Measurements from ENCODE around the gene CCDC180.
"Not testable (repeated sequence)": the region's sequence is repeated elsewhere in the genome, so short reads cannot be mapped to it uniquely, and the experiment has no call there.

The CCDC180 gene

GRCh38 chr9:97307500-97308163, at the start of gene CCDC180:
CCDC180 (plus strand) TSS chr9:97307659; CDS start chr9:97308064, 405 bp downstream.
- H3K4me1 ChIP-seq (ENCODE audit: control insufficient read depth, insufficient read depth, low read length), result peaks cover 10% of the 10 kb centered on the region
- H3K9ac ChIP-seq (ENCODE audit: low read length), result no peak within 1 kb of the TSS
- DNase-seq (ENCODE audit: low read depth), result peak; percentile 23
- peaks cover 2% of the 10 kb centered on the region for H3K9me3 ChIP-seq (ENCODE audit: control insufficient read depth, low read length)
- no peaks in the 10 kb centered on the region for H3K27me3 ChIP-seq (replicated peaks; ENCODE audit: control insufficient read depth, insufficient read depth, low read length)
- H3K4me3 ChIP-seq (ENCODE audit: low read length), result peak within 1 kb of the TSS; percentile 70
- peaks cover 4% of the 10 kb centered on the region for H3K36me3 ChIP-seq (ENCODE audit: control insufficient read depth, insufficient read depth, low read length, severe bottlenecking)

DNA sequence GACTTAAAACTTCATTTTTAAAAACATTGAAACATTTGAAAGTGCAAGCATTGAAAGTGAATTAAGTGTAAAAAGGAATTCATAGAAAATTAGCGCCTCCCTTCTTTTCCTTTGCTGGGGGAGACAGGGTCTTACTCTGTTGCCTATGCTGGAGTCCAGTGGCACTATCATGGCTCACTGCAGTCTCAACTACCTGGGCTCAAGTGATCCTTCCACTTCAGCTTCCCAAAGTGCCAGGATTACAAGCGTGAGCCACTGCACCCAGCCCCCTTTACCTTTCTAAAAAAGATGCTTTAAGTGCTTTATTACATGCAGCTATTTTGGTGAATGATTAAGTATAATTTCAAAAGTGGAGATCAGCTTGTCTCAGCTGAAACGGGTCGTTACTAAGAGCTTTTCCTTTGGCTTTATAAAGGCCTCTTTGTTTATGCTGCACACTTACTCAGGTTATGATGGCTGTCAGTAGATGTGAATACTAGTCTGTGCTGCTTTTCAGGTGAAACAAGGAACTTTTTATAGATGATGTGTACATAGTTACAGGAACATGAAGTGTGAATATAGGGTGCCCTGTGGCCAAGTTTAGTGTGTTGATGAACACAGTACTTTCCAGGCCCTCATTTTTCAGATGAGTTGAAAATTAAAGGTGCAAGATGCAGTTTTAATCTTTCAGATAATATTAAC, 47.5 kb upstream of the CCDC180 start:
- not testable (repeated sequence) for H3K9me3 ChIP-seq (ENCODE audit: control insufficient read depth, low read length); H3K9ac ChIP-seq (ENCODE audit: low read length); H3K36me3 ChIP-seq (ENCODE audit: control insufficient read depth, insufficient read depth, low read length, severe bottlenecking); DNase-seq (ENCODE audit: low read depth); H3K4me1 ChIP-seq (ENCODE audit: control insufficient read depth, insufficient read depth, low read length); H3K4me3 ChIP-seq (ENCODE audit: low read length); H3K27me3 ChIP-seq (replicated peaks; ENCODE audit: control insufficient read depth, insufficient read depth, low read length)

GRCh38 chr9:97271292-97271691, 36.2 kb upstream of the CCDC180 start:
- no peaks in the 10 kb centered on the region for H3K36me3 ChIP-seq (ENCODE audit: control insufficient read depth, insufficient read depth, low read length, severe bottlenecking)
- no peak for DNase-seq (ENCODE audit: low read depth)
- no peak overlapping the region for H3K9ac ChIP-seq (ENCODE audit: low read length)
- no peaks in the 10 kb centered on the region for H3K4me1 ChIP-seq (ENCODE audit: control insufficient read depth, insufficient read depth, low read length)
- H3K4me3 ChIP-seq (ENCODE audit: low read length), result no peak overlapping the region
- no peaks in the 10 kb centered on the region for H3K9me3 ChIP-seq (ENCODE audit: control insufficient read depth, low read length)
- H3K27me3 ChIP-seq (replicated peaks; ENCODE audit: control insufficient read depth, insufficient read depth, low read length), result no peaks in the 10 kb centered on the region

DNA sequence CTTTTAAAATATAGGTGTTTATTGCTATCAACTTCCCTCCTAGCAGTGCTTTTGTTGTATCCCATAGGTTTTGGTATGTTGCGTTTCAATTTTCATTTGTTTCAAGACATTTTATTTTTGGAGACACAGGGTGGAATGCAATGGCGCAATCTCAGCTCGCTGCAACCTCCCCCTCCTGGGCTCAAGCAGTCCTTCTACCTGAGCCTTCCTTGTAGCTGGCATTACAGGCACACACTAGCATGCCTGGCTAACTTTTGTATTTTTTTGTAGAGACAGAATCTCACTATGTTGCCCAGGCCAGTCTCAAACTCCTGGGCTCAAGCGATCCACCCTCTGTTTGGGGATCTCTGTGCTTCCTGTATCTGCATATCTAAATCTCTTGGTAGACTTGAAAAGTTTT, 35.4 kb upstream of the CCDC180 start:
- no peaks in the 10 kb centered on the region for H3K9me3 ChIP-seq (ENCODE audit: control insufficient read depth, low read length)
- no peak overlapping the region for H3K9ac ChIP-seq (ENCODE audit: low read length)
- no peak for DNase-seq (ENCODE audit: low read depth)
- H3K4me1 ChIP-seq (ENCODE audit: control insufficient read depth, insufficient read depth, low read length), result no peaks in the 10 kb centered on the region
- no peaks in the 10 kb centered on the region for H3K27me3 ChIP-seq (replicated peaks; ENCODE audit: control insufficient read depth, insufficient read depth, low read length)
- no peak overlapping the region for H3K4me3 ChIP-seq (ENCODE audit: low read length)
- no peaks in the 10 kb centered on the region for H3K36me3 ChIP-seq (ENCODE audit: control insufficient read depth, insufficient read depth, low read length, severe bottlenecking)

DNA sequence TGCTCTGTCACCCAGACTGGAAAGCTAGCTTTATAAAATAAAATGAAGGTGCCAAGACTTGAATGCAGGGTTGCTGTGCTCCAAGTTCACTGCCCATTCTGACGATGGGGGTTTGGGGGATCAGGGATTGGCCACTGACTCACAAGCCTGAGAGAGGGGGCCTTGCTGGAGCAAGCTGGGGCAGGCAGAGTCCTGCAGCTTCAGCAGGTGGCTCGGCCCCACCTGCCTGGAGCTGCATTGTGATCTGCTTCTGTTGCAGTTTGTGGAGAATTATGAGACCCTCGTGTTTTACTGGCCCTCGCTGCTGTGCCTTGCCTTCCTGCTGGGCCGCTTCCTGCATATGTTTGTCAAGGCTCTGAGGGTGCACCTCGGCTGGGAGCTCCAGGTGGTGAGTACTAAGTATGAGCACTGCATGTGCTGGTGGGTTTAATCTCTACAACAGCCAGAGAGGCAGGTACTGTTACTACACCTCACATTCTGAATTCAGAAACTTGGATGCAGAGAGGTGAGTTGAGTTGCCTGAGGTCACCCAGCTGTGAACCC, 31.1 kb upstream of the CCDC180 start:
- Histone ChIP-seq H3K27me3 (replicated peaks; ENCODE audit: control insufficient read depth, insufficient read depth, low read length) (no peaks in the 10 kb centered on the region), H3K4me1 (ENCODE audit: control insufficient read depth, insufficient read depth, low read length) (no peaks in the 10 kb centered on the region), H3K4me3 (ENCODE audit: low read length) (no peak overlapping the region), H3K9me3 (ENCODE audit: control insufficient read depth, low read length) (no peaks in the 10 kb centered on the region), H3K9ac (ENCODE audit: low read length) (no peak overlapping the region), H3K36me3 (ENCODE audit: control insufficient read depth, insufficient read depth, low read length, severe bottlenecking) (peaks cover 32% of the 10 kb centered on the region)
- DNase-seq (ENCODE audit: low read depth), result no peak

GRCh38 chr9:97277953-97278352, 29.5 kb upstream of the CCDC180 start:
- DNase-seq (ENCODE audit: low read depth), result no peak
- Histone ChIP-seq H3K9ac (ENCODE audit: low read length) (no peak overlapping the region), H3K27me3 (replicated peaks; ENCODE audit: control insufficient read depth, insufficient read depth, low read length) (no peaks in the 10 kb centered on the region), H3K4me1 (ENCODE audit: control insufficient read depth, insufficient read depth, low read length) (no peaks in the 10 kb centered on the region), H3K36me3 (ENCODE audit: control insufficient read depth, insufficient read depth, low read length, severe bottlenecking) (peaks cover 48% of the 10 kb centered on the region), H3K9me3 (ENCODE audit: control insufficient read depth, low read length) (no peaks in the 10 kb centered on the region), H3K4me3 (ENCODE audit: low read length) (no peak overlapping the region)

- peaks cover 9% of the 10 kb centered on the region for H3K9me3 ChIP-seq (ENCODE audit: control insufficient read depth, low read length)
- no peak overlapping the region for H3K4me3 ChIP-seq (ENCODE audit: low read length)
- no peak overlapping the region for H3K9ac ChIP-seq (ENCODE audit: low read length)
- DNase-seq (ENCODE audit: low read depth), result no peak
- peaks cover 63% of the 10 kb centered on the region for H3K36me3 ChIP-seq (ENCODE audit: control insufficient read depth, insufficient read depth, low read length, severe bottlenecking)
- no peaks in the 10 kb centered on the region for H3K4me1 ChIP-seq (ENCODE audit: control insufficient read depth, insufficient read depth, low read length)
- no peaks in the 10 kb centered on the region for H3K27me3 ChIP-seq (replicated peaks; ENCODE audit: control insufficient read depth, insufficient read depth, low read length)
Observed at GRCh38 chr9:97280755-97281330, 26.6 kb upstream of the CCDC180 start.

- Histone ChIP-seq H3K27me3 (replicated peaks; ENCODE audit: control insufficient read depth, insufficient read depth, low read length) (no peaks in the 10 kb centered on the region), H3K36me3 (ENCODE audit: control insufficient read depth, insufficient read depth, low read length, severe bottlenecking) (peaks cover 66% of the 10 kb centered on the region), H3K9me3 (ENCODE audit: control insufficient read depth, low read length) (peaks cover 16% of the 10 kb centered on the region), H3K4me3 (ENCODE audit: low read length) (no peak overlapping the region), H3K4me1 (ENCODE audit: control insufficient read depth, insufficient read depth, low read length) (no peaks in the 10 kb centered on the region), H3K9ac (ENCODE audit: low read length) (no peak overlapping the region)
- no peak for DNase-seq (ENCODE audit: low read depth)
Observed at GRCh38 chr9:97283768-97284167, 23.7 kb upstream of the CCDC180 start.

DNA sequence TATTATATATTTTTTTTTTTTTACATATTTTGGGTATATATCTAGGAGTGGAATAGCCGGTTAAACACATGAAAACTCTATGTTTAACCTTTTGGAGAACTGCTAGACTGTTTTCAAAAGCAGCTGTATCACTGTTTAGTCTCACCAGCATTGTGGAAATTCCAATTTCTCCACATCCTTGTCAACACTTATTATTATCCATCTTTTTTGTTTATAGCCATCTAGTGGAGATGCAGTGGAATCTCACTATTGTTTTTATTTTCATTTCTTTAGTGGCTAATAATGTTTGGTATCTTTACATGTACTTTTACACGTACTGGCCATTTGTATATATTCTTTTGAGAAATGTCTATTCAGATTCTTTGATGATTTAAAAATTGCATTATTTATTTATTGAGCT, 22.7 kb upstream of the CCDC180 start:
- no peak for DNase-seq (ENCODE audit: low read depth)
- no peaks in the 10 kb centered on the region for H3K27me3 ChIP-seq (replicated peaks; ENCODE audit: control insufficient read depth, insufficient read depth, low read length)
- peaks cover 16% of the 10 kb centered on the region for H3K9me3 ChIP-seq (ENCODE audit: control insufficient read depth, low read length)
- H3K4me3 ChIP-seq (ENCODE audit: low read length), result no peak overlapping the region
- H3K4me1 ChIP-seq (ENCODE audit: control insufficient read depth, insufficient read depth, low read length), result no peaks in the 10 kb centered on the region
- H3K9ac ChIP-seq (ENCODE audit: low read length), result no peak overlapping the region
- peaks cover 68% of the 10 kb centered on the region for H3K36me3 ChIP-seq (ENCODE audit: control insufficient read depth, insufficient read depth, low read length, severe bottlenecking)

DNA sequence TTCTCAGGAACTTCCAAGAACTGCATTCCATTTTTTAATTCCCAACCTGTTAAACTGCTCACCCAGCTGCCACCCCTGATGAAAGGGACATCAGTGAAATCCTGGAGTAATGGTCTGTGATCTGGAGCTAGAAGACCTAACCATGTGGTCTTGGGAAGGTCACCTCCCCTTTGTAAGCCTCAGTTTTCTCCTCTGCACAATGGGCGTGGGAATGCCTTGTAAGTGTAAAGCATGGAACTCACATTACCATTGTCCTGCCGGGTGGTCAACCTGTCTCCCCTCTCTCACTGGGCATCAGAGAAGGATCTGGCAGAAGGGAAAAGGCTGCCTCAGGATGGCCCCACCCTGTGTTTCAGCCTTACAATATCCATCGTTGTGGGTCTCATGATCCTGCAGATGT, 15.3 kb upstream of the CCDC180 start:
- H3K4me3 ChIP-seq (ENCODE audit: low read length), result no peak overlapping the region
- H3K4me1 ChIP-seq (ENCODE audit: control insufficient read depth, insufficient read depth, low read length), result peaks cover 11% of the 10 kb centered on the region
- DNase-seq (ENCODE audit: low read depth), result no peak
- peaks cover 40% of the 10 kb centered on the region for H3K36me3 ChIP-seq (ENCODE audit: control insufficient read depth, insufficient read depth, low read length, severe bottlenecking)
- peaks cover 2% of the 10 kb centered on the region for H3K9me3 ChIP-seq (ENCODE audit: control insufficient read depth, low read length)
- H3K27me3 ChIP-seq (replicated peaks; ENCODE audit: control insufficient read depth, insufficient read depth, low read length), result no peaks in the 10 kb centered on the region
- H3K9ac ChIP-seq (ENCODE audit: low read length), result no peak overlapping the region

DNA sequence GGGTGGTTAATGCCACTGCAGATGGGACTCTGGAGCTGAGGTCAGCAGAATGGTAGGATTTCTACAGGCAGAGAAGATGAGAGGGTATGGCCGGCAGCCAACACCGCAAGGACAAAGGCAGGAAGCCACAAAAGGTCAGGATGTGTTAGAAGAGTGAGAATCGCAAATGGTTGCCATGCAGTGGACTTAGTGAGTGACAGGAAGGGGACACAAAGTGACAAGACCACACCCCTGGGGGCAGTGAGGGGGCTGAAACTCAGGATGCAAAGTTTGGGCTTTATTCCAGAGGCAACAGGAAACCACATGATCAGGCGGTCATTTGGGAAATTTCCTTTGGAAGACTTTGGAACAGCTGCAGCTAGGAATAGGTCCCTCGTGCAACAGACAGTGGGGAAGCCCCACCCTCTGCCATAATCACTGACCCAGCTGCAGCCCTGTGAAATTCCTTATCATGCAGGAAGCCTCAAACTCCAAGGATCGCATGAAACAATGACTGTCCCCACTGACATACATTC, 14.2 kb upstream of the CCDC180 start:
- Histone ChIP-seq H3K36me3 (ENCODE audit: control insufficient read depth, insufficient read depth, low read length, severe bottlenecking) (peaks cover 35% of the 10 kb centered on the region), H3K4me3 (ENCODE audit: low read length) (no peak overlapping the region), H3K27me3 (replicated peaks; ENCODE audit: control insufficient read depth, insufficient read depth, low read length) (no peaks in the 10 kb centered on the region), H3K9ac (ENCODE audit: low read length) (no peak overlapping the region), H3K4me1 (ENCODE audit: control insufficient read depth, insufficient read depth, low read length) (peaks cover 11% of the 10 kb centered on the region), H3K9me3 (ENCODE audit: control insufficient read depth, low read length) (peaks cover 12% of the 10 kb centered on the region)
- no peak for DNase-seq (ENCODE audit: low read depth)

Measured in adipocyte (in vitro differentiated cells).